ENCODE results near the gene C16orf92.
"Not testable (repeated sequence)": the region's sequence is repeated elsewhere in the genome, so short reads cannot be mapped to it uniquely, and the experiment has no call there.

Gene C16orf92

DNA sequence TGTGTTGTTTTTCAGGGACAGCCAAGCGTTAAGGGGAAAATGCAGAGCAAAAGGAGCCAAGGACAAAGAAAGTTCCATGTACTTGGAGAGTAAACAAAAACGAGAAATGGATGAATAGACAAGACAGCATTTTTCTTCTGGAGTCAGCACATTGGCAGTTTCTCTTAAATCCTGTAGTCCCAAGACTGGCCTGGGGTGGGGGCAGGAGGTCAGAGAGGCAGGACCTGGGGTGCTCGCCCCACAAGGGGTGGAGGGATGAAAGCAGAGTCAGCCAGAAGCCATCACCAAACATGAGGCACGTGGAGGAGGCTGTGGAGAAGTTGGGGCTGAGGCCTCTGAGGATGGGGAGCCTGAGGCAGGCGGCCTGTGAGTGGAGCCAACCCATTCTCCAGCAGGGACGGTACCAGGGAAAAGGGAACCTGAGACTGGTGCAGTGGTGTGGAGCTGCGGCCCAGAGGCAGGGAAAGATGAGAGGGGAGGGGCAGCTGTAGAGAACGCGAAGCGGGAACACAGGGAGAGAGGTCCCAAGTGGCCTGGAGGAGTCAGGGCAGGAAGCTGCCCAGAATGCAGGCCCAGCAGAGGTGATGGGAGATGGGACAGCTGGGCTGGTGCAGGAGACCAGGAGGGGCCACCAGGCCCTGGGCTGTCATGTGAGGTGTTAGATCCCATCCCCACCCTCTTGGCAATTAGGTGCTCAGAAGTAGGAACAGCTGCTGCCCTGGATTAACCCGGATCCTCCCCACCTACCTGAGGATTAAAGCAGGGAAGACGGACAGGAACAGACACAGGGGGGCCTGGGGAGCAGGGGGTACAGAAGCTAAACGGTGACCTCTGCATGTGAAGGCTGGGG, 4.8 kb downstream of the C16orf92 start:
- DNase-seq = no peak

DNA sequence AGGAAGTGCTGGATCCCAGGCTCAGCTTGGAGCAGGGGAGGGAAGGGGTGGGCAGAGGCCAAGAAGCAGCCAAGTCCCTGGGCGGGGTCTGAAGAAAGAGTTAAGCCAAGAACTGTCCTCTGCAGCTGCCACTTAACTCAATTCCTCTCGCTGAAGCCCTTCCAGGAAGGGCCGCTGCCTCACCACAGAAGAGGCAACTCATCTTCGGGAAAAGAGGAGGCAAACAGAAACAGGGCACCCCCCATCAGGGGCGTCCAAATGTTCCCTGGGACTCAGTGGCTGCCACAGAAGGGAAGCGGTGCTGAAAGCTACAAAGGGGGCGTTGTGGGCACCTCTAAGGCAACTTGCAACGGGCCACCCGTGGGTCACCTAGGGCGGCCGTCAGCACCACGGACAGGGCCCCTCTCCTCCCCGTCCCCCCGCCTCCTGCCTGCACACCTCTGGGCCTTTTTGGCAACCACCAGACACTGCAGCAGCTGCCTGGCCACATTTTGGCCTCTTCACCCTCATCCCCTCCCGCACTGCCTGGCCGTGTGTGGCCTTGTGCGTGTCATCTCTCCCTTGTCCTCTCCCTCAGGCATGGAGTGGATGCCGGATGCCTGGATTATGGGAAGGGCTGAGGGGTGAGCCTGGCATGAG, 5.6 kb downstream of the C16orf92 start:
- no peak for DNase-seq

DNA sequence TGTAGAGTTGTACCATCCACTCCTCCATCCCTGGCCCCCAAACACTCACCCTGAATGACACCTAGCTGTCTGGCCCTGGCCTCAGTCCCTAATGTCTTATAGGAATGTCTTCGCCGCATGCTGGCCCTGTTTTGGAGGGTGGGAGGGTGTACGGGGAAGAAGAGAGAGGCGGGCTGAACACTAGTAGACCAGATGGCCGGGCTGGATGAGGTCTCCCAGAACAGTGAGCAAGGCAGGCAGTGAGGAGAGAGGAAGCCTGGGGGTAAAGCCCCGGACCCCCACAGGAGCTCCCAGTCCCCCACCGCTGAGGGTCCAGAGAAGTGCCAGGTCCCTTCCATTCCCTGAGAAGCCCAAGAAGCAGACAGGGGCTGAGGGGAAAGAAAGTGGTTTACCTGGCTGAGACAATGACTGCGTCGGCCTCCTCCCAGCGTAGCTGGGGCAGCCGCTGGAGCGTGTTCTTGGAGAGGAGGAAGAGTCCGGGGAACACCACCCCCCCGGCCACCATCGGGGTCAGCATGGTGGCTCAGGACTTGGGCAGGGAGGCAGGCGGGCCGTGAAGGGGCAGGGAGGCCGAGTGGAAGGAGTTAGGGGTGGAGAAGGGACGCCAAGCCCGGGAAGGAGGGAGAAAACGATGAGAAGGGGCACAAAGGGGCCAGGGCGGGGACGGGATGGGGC, 7.2 kb downstream of the C16orf92 start:
- DNase-seq = no peak

DNA sequence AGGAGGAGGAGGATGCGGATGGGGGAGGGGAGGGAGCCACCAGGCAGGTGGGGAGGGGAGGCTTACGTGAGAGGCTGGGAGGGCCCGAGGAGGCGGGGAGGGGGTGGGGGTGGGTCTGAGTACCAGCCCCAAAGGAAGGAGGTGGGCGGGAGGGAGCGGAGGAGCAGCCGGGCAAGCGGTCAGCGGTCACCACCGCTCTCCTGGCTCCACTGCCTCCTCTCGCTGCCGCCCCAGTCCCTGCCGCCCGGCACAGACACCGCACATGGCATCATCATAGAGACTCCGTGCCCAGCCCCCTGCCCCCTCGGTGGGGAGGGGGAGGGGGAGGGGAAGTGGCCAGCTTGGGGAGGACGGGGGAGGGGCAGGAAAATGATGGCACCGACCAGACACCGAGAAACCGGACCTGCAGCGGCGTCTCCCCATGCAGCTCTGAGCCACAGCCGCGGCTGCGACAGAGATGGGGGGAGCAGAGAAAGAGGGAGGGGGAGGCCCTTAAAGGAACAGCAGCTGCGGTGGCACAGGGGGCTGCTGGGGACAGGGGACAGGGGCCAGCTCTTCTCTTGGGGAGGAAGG, 7.9 kb downstream of the C16orf92 start, which contains the start of gene TLCD3B:
TLCD3B (minus strand) TSS at position 431 of the 573 bp plus-strand sequence. CDS start 744 bp downstream, outside the sequence.
- no peak for DNase-seq

DNA sequence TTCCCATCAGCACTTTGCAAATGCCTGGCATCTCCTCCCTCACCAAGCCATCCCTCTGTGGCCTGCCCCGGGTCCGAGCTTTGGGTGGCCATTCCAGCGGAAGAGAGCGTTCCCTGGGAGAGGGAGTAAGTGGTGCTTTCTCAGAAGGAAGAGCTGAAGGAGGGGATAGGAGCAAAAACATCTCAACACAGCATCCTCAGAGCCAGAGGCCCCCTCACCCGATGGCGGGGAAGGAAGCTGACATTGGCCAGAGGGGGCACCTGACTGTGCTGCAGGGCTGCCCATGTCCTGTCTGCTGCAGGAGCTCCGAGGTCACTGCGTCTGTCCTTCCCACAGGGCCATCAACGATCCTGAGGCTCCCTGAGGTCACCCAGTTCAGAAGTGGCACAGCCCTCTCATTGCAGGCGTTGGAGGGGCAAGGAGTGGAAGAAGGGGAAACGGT, 8.5 kb downstream of the C16orf92 start:
- no peak for DNase-seq

DNA sequence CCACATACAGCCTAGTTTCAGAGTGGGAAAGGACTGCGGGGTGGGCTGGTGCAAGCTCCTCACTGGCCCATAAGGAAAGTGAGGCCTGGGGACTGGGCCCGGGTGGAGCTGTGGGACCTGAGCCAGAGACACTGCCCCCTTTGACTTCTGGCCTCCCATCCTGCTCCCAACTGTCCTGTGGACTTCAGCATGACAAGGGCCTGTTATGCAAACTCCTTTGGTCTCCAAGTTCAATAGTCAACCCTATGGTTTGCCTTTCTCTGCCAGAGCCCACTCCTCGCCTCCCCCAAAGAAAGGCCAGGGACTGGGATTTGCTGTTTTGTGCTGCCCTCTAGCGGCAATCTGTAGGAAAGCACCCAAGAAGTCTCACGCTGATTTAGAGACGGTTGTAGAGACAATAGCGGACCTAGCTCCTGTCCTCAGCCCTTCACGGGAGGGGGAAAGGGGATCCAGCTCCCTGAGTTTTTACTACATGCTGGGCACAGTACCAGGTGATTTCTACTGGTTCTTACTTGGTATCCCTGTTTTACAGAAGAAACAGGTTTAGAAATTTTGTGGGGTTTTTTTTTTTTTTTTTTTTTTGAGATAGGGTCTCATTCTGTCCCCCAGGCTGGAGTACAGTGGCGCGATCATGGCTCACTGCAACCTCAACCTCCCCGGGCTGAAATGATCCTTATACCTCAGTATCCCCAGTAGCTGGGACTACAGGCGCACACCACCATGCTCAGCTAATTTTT, 9.3 kb downstream of the C16orf92 start:
- DNase-seq = peak; percentile 46 to 80

DNA sequence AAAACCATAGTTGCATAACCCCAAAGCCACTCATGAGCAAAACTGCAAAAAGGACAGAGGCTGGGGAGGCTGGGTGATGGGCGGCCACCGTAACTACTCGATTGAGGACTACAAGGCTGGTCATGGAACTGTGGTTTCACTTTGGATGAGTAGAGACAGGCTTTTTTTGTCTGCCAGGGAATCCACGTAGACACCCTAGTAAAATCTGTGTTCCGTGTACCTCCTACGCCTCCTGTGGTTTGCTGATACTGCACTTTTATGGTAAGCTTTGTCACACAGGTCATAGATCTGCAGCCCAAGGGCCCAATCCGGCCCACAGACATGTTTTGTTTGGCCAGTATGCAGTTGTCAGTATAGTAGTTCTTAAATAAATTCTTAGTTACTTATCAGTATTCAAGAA, 10.3 kb downstream of the C16orf92 start:
- no peak for DNase-seq

DNA sequence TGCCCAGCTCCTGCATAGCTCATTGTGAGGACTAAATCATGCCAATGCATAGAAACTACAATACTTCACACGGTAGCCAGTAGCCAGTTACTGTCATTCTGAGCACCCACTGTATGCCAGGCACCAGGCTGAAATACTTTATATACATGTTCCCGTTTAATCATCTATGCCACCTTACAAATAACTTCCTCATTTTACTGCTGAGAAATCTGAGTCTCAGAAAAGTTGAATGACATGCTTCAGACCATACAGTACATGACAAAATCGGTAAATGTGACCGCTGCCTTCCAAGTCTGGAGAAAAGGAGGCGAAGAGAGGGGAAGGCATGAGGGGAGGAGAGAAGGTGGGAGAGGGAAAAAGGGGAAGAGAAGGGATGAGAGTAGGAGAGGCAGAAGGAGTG, 17.2 kb downstream of the C16orf92 start:
- DNase-seq = peak; percentile 35 to 49

DNA sequence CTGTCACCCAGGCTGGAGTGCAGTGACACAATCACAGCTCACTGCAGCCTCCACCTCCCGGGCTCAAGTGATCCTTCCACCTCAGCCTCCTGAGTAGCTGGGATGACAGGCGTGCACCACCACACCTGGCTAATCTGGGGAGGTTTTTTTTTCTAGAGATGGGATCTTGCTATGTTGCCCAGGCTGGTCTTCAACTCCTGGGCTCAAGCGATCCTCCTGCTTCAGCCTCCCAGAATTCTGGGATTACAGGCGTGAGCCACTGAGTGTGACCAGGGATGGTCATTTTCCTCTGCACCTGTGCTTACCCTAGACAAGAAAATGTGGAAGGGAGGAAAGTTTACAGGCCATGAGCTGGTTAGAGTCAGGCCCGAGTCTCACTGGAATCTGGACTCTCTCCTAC, 17.7 kb downstream of the C16orf92 start:
- DNase-seq = not testable (repeated sequence)

DNA sequence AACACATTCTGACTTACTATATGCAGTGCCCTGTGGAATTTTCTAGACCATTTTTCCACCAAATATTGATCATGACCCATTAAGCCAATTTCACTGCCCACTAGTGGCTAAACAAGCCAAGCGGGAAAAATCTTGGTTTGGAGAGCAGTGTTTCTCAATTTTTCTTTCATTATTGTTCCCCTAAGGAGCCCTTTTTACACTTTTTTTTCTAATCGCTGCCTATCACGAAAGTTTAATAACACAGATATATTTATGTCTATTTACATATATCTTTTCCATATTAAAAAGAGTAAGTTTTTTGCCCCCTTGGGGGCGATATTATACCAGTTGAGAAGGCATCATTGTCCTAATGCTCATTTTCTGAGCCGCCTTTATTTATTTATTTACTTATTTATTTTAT, 18.8 kb downstream of the C16orf92 start:
- peak; percentile 8 to 75 for DNase-seq

DNA sequence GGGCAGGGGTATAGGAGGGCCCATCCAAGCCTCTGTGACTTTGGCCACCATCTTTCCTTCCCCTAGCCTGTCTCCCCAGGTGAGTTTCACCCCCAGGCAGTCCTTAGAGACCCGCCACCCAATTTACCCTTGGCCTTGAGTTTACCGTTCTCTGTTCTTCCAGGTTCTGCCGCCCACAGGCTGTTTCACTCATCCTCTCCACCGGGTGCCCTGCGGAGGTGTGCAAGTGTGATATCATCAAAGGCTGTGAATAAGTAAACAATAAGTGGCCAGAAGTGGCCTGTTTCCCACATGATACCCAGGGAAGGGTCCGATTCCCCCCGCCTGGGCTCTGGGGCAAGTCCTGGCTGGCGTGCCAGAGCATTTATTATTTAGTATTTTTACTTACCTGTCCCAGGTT, 23.2 kb downstream of the C16orf92 start:
- no peak for DNase-seq

DNA sequence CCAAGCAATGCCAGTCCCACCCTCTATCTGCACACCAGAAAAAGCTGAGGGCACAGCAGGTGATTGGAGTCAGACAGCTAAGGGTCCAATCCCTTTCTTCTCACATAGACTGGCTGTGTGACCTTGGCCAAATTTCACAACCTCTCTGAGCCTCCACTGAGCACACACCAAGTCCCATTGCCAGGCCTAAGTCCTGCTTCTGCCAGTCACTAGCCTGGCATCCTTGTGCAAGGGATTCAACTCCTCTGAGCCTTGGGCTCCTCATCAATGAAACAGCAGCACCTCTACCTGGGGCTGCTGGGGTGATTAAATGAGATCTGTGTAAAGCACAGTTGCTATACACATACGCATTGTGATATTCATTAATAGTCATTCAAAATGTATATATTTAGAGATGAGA, 23.6 kb downstream of the C16orf92 start:
- DNase-seq = no peak

DNA sequence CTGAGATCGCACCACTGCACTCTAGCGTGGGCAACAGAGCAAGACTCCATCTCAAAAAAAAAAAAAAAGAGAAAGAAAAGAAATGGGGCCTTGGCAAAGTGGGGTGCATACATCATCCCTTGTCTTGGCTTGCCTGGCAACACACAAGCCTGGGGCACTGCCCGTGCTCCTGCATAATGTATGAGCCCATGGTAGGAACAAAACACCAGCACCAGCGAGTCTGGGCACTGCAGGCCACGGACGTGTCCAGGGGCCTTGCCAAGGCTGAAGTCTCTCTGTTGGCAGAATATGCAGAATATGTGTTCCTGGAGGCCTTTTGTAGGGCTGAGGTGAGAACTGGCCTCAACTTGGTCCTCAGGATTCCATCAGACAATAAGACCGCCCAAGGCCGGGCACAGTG, 26.9 kb downstream of the C16orf92 start:
- DNase-seq = no peak

DNA sequence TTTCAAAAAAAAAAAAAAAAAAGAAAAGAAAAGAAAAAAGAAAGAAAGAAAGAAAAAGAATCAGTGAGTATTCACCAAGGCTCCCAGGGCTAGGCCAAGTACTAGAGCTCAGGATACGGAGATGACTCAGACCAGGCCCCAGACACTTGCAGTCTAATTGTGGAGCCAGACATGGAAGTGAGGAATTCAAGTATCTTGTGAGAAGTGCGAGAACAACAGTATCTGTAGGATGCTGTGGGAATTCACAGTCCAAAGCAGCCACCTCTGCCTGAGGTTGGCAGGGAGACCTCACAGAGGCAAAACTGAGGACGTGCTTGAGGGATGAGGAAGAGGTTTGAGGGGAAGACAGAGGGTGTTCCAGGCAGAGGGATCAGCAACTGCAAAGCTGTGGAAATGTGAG, 28.5 kb downstream of the C16orf92 start:
- DNase-seq = peak in 1 of 2 donors; percentile 2

DNA sequence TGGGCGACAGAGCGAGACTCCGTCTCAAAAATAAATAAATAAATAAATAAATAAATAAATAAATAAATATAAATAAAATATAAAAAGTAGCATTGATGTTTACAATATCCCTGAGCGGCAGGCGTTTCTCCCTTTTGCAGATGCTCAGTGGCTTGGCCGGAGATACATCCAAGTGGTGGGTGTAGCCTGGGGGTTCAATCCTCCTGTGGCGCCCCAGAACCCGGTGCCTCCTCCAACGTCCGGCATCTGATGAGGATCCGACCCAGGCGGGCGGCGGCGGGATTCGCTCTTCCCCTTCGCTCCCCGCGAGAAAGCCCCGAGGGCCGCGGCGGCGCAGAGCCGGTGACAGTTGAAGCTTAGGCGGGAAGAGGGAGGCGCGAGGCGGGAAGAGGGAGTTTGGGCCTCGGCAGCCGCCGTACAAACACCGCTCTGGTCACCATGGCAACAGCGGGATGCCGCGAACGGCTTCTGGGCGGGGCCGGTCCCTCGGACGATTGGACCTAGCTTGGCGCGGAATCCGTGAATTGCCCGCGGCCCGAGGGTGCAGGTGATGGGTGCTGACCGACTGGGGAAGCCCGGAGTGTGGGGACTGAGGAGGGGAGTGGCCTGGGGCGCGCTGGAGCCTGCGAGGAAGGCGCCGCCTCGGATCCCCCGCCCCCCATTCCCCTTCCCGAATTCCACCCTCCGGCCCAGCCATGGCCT, 29.8 kb downstream of the C16orf92 start:
- DNase-seq = peak; percentile 88 to 96

DNA sequence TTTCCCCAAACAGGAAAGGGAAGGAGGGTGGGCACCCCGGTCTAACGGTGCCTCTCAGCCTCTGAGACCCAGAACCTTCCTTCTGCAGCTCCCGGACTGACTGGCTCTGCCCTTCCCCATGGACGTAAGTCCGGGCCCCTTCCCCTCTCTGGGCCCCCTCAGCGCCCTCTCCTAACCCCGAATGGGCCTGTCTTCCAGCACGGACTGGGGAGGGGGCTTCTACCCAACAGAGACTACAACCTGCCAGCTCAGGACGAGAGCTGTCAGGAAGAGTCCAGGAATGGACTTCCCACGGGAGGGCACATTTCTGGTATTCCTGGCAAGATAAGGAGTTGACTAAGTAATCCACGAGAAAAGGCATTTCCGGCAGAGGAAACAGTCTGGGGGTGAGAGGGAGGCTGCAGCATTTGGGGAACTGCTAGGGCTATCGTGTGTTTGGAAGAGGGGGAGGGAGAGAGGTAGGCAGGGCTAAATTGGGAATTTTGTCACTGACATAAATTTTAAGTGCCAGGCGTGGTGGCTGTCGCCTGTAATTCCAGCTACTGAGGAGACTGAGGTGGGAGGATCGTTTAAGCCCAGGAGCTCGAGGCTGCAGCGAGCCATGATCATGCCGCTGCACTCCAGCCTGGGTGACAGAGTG, 30.5 kb downstream of the C16orf92 start:
- peak; percentile 25 to 31 for DNase-seq

DNA sequence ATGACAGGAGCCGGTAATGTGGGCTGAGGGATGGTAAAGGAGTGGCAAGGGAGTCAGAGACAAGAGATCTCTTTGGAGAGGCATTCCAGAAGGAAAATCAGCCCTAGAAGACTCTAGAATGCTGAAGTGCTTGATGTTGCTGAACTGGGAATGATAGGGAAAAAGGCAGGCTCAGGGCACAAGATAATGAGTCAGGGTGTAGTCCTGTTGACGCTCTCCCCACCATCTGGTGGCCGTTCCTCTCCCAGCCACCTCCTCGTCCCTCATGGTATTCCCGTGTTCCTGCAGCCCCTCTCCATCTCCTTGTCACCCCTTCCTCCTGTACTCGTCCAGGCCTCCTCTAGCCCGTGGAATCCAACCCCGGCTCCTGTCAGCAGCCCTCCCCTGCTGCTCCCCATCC, 31.5 kb downstream of the C16orf92 start:
- DNase-seq = no peak

DNA sequence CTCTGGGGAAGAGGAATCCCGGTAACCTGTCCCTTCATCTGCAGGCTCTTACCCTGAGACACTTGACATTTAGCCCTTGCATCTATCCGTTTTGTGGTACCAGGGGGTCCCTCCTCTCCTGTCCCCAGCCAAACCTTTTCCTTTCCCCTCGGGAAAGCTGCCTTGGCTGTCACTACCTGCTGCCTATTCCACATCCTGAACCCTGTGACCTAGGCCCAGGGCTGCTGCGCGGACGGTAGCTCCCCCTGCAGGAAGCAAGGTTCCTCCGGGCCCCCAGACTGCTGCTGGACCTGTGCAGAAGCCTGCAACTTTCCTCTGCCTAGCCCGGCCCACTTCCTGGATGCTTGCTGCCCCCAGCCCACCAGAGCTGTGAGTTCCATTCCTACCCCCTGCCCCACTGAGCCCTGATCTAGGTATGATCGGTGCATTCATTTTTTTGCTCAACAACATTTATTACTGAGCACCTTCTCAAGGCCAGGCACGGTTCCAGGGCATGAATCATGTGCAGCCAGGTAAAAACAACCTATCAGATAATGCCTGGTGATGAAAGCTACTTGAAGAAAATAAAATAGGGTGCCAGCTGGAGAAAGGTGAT, 32.1 kb downstream of the C16orf92 start:
- peak; percentile 20 to 37 for DNase-seq

DNA sequence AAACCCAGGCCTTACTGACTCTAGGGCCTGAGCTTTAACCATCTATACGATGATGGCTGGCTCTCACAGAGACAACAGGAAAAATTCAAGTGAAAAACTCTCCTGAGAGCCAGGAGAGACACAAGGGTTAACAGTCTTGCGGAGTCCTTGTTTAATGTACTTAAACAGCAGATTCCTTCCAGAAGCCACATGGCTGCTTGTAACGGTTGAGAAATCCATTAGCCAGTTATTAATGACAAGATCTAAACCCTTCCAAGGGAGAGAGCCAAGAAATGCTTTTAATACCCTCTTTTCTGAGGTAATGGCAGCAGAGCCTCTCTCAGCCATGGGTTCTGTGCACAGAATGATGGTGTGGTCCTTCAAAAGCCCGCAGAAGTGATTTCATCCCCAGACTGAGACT, 37.3 kb downstream of the C16orf92 start:
- DNase-seq = no peak

DNA sequence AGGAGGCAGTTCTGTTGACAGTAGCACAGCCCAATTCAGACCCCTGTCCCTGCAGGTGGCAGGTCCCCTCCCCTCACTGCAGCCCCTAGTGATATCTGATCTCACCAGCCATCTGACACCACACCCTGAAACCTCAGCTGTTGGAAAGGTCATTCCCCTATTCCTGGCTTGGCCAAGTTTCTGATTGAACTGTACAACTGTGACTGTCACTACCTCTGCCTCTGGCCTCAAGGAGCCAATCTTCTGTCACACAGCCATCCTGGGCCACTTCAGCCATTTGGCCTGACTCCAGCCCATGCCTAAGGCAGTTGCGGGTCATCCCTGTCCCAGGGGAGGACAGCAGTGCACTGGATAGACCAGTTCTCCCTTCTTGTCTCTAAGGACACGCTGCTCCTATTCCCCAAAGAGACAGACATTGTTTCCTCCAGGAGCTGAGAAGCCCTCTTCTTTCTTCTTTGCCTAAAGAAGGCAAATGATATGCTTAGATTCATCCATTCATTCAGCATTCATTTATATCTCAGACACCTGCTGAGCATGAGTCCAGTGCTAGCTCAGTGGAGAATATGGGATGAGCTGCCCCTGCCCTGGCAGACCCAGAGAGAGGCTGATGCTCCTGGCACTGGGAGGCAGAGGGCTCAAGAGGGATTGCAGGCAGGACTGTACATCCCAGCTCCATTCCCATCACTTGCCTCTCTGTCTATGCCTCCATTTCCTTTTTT, 38.0 kb downstream of the C16orf92 start:
- DNase-seq = no peak

Data from inflammatory macrophage treated with lipopolysaccharide for 1 hour (primary cell).